Measurements from ENCODE around the gene HDAC7.

DNA sequence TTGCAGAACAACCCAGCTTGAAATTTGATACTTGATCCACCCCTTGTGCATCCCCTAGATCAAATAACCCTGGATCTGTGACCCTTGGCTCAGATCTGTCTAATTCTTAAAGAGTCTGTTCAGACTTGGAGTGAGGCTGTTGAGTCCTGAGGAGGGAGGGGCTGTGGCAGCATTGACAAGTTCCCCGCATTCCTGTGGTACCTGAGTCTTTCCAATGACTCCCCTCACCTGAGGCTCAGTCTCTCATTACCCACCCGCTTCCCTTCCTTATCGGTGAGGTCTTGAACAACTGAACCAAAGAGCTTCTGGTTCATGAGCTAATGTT lies 16.1 kb upstream of the HDAC7 start:
- TF ChIP-seq POLR2AphosphoS5 (IDR thresholded peaks at IDR 0.05; ENCODE audit: low read depth, low read length) (no peak), POLR2A (IDR thresholded peaks at IDR 0.05; ENCODE audit: low read depth, low read length) (no peak), SPI1 (IDR thresholded peaks at IDR 0.05; ENCODE audit: low read depth, low read length) (no peak), TAF1 (IDR thresholded peaks at IDR 0.05; ENCODE audit: low read depth, low read length) (no peak)
